H1 (cell line): Measurements from ENCODE around the gene FBXL5.

Source experiments
- CHD2 ChIP-seq: IDR thresholded peaks from 2 replicates; pipeline ENCODE4 v1.6.1; 2012; ENCODE audit warnings: low read length, improper control_type of control experiment
- CREB1 ChIP-seq: IDR thresholded peaks from 2 replicates; pipeline ENCODE4 v1.6.1; 2012; ENCODE audit warnings: inconsistent platforms
- EP300 ChIP-seq, 2 experiments: IDR thresholded peaks; 1 replicate in 1 of 2; 2 replicates in 1 of 2; pipeline ENCODE4 v1.6.1; 2011 to 2012; ENCODE audit warnings: low read depth in 2 of 2, low read length in 2 of 2, mild to moderate bottlenecking in 2 of 2, borderline replicate concordance in 1 of 2, inconsistent platforms in 1 of 2, moderate library complexity in 1 of 2
- JUN ChIP-seq: IDR thresholded peaks from 2 replicates; pipeline ENCODE4 v1.6.1; 2011; ENCODE audit warnings: low read depth, mild to moderate bottlenecking, improper control_type of control experiment, low read length
- POLR2A ChIP-seq, 2 experiments: IDR thresholded peaks; 1 replicate in 1 of 2; 2 replicates in 1 of 2; pipeline ENCODE4 v1.6.1; 2011; ENCODE audit warnings: low read depth in 2 of 2, low read length in 2 of 2, mild to moderate bottlenecking in 2 of 2; ENCODE audit errors: control extremely low read depth in 1 of 2
- SRF ChIP-seq: IDR thresholded peaks from 2 replicates; pipeline ENCODE4 v1.6.1; 2011; ENCODE audit warnings: mild to moderate bottlenecking, low read depth, low read length, moderate library complexity
- YY1 ChIP-seq: IDR thresholded peaks from 2 replicates; pipeline ENCODE4 v1.6.1; 2011; ENCODE audit warnings: low read depth, mild to moderate bottlenecking, low read length
- TF ChIP-seq, protein P1 (sequence below), 3 experiments: IDR thresholded peaks; 1 replicate in 2 of 3; 2 replicates in 1 of 3; pipeline versions ENCODE4 v1.5.1 to v1.6.1; 2011; ENCODE audit warnings: low read length in 3 of 3, mild to moderate bottlenecking in 3 of 3, inconsistent platforms in 2 of 3, low read depth in 1 of 3, moderate library complexity in 1 of 3; ENCODE audit not compliant: insufficient read depth in 1 of 3; ENCODE audit errors: control extremely low read depth in 1 of 3

DNA sequence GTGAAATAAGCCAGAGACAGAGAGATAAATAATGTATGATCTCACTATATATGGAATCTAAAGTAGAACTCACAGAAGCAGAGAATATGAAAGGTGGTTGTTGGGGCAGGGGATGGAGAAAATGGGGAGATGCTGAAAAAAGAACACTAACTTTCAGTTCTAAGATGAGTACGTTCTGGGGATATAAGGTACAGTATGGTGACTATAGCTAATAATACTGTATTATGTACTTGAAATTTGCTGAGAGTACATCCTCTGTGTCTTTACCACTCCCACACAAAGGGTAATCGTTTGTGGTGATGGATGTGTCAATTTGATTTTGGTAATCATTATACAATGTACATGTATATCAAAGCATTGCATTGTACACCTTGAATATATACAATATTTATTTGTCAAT lies 6.6 kb downstream of the FBXL5 start:
- TF ChIP-seq, protein P1, sequence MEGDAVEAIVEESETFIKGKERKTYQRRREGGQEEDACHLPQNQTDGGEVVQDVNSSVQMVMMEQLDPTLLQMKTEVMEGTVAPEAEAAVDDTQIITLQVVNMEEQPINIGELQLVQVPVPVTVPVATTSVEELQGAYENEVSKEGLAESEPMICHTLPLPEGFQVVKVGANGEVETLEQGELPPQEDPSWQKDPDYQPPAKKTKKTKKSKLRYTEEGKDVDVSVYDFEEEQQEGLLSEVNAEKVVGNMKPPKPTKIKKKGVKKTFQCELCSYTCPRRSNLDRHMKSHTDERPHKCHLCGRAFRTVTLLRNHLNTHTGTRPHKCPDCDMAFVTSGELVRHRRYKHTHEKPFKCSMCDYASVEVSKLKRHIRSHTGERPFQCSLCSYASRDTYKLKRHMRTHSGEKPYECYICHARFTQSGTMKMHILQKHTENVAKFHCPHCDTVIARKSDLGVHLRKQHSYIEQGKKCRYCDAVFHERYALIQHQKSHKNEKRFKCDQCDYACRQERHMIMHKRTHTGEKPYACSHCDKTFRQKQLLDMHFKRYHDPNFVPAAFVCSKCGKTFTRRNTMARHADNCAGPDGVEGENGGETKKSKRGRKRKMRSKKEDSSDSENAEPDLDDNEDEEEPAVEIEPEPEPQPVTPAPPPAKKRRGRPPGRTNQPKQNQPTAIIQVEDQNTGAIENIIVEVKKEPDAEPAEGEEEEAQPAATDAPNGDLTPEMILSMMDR (IDR thresholded peaks at IDR 0.05; ENCODE audit: control extremely low read depth in 1 of 3, insufficient read depth in 1 of 3, low read depth in 1 of 3, low read length in 3 of 3), result no peak
- TF ChIP-seq POLR2A (IDR thresholded peaks at IDR 0.05; ENCODE audit: control extremely low read depth in 1 of 2, low read depth in 2 of 2, low read length in 2 of 2), result no peak
- no peak for TF ChIP-seq JUN
- TF ChIP-seq EP300 (IDR thresholded peaks at IDR 0.05; ENCODE audit: borderline replicate concordance in 1 of 2, low read depth in 2 of 2, low read length in 2 of 2), result no peak
- TF ChIP-seq CHD2, result no peak
- no peak for TF ChIP-seq SRF
- no peak for TF ChIP-seq CREB1
- no peak for TF ChIP-seq YY1
